ENCODE results near the gene HDDC2. TPM values are rescaled to one million over a fixed set of nuclear protein-coding genes. Genes with fewer than 3 reads are reported as not detected.

Gene HDDC2, protein sequence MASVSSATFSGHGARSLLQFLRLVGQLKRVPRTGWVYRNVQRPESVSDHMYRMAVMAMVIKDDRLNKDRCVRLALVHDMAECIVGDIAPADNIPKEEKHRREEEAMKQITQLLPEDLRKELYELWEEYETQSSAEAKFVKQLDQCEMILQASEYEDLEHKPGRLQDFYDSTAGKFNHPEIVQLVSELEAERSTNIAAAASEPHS
- 51.1 TPM for total RNA-seq

GRCh38 chr6:125301435-125302391 lies at the start of gene HDDC2:
Gene HDDC2 (minus strand): TSS chr6:125301967. CDS start chr6:125301932, 35 bp downstream.

Other genes with a start within 250 kb of the HDDC2 start
- 40.8 TPM for gene TPD52L1, start 148.2 kb downstream of the HDDC2 start, total RNA-seq